Stromal cell of bone marrow (primary cell): ENCODE results near the gene ZBBX.

Experiments used
- DNase-seq: peaks from one replicate; pipeline ENCODE4 v3.0.0-alpha.2; 2012; ENCODE audit warnings: low read depth

ZBBX gene

DNA sequence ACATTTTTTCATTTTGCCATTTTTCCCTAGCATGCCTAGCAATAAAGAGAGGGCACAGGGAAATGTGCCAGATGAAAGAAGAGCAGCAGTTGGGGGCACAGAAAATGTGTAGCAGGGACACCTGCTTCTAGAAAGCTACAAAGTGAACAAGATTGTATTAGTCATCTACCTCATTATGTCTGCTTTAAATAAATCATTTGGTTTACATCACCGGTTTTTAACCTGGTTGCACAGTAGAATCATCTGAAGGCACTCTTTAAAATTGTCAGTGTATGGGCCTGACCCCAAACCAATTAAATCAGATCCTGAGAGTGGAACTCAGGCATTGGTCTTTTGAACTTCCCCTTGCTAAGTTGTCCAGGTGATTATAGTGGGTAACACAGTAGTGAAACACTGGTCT is 73.8 kb downstream of the ZBBX start:
- DNase-seq, result no peak

DNA sequence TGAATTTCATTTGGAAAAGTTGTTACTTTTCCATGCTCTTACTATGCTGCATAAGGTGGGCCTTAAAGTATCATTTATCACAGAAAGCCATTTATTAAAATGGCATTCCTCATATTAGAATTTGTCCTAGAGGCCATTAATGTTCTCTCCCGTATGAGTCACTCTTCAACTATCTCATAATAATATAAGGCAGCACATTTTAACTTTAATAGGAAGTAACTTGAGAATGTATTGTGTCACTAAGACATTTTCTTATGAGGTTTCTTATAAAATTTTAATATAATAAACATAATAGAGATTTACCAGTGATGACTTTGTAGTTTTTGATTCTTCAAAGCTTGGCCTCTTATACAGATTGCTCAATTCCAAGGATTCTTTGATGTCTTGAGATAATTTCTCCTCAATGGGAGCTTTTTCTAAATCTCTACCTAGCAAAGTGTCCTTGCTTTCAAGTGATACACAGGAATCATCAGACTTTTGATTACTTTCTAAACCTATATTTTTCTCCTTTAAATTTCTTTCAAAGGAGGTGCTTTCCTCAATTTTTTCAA is 74.7 kb downstream of the ZBBX start:
- DNase-seq, result no peak

DNA sequence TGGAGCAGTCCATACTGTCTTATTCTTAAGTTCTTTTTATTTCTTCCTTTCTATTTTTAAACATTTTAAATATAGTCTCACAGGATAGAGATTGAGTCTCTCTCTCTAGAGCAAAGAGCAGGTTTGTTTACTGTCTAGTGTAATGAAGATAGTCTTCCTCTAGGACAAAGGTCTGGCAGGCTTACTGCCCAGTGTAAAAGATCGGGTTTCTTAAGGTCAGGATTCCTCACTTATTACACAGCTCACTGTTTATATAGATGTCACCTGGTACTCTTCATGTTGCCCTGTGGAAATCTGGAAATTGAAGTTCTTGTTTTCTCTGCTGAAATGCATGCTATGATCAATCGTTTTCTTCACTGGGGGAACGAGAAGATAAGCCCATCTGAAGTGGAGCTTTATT is 76.0 kb downstream of the ZBBX start:
- no peak for DNase-seq

DNA sequence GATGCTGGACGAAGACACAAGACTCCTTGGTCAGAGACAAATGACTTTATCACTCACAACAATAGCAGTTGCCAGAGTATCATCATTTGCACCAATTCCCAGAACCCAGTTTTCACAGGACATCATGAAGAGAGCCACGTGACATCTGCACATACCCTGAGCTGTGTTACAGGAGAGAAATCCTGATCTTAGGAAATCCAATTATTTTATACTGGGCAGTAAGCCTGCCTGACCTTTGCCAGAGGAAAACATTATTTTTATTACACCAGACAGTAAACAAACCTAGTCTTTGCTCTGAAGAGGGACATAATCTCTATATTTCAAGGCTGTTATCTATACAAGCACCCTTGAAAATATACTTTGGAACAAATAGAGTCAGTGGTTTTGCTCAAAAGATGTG is 77.4 kb downstream of the ZBBX start:
- DNase-seq, result no peak

DNA sequence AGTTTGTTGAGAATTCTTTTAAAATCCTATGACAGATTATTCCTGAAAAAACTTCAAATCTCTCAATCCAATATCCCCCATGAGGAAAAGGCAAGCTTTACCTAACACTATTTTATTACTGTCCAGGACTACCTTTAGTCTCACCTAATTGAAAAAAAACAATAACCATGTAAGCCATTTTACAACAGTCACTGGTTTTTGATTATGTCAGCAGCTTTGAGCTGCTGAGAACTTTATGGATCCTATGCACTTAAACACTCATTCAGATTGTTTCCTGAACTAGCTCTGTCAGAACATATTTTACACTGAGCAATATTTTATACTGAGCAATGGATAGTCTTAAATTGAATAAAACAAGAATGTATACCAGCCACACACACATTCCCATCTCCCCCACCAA is 79.9 kb downstream of the ZBBX start:
- DNase-seq, result no peak

DNA sequence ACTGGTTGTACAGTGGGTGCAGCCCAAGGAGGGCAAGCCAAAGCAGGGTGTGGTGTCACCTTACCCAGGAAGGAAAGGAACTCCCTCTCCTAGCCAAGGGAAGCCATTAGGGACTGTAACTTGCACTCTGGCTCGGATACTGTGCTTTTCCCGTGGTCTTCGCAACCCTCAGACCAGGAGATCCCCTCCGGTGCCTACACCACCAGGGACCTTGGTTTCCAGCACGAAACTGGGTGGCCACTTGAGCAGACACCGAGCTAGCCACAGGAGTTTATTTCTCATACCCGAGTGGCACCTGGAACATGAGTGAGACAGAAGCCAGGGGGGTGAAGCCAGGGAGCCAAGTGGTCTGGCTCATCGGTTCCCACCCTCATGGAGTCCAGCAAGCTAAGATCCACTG is 90.7 kb downstream of the ZBBX start:
- DNase-seq, result no peak

DNA sequence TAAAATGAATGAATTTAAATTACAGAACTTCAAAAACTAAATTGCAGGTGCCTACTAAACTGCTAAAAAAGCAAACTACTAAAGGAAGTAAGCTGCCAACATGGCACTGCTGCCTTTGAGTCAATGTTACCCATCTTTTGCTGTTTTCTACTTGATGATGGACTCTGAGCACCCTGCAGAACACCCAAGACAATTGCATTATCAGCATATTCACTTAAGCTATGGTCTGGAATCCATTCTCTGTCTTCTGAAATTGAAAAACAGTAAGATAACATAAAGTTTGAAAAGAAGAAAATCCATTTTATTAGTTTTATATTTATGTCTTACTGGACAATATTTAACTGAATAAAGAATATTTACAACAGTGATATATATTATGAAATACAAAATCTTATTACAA is 91.4 kb downstream of the ZBBX start:
- no peak for DNase-seq

DNA sequence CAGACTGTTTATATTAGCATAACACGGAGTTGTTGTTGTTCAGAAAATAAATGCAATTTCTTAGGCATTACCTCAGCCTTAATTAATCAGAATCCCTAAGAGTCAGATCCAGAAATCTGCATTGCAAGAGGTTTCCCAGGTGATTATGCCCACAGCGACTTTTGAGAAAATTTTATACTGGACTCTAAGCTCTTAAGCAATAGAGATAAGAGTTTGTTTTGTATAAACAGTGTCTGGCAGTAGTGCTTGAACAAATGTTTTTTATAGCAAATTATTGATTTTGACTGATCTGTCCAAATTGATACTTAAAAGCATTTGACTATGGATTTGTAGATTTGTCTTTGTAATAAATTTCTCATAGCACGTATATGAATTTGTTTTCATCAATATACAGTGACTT is 92.8 kb downstream of the ZBBX start:
- no peak for DNase-seq

DNA sequence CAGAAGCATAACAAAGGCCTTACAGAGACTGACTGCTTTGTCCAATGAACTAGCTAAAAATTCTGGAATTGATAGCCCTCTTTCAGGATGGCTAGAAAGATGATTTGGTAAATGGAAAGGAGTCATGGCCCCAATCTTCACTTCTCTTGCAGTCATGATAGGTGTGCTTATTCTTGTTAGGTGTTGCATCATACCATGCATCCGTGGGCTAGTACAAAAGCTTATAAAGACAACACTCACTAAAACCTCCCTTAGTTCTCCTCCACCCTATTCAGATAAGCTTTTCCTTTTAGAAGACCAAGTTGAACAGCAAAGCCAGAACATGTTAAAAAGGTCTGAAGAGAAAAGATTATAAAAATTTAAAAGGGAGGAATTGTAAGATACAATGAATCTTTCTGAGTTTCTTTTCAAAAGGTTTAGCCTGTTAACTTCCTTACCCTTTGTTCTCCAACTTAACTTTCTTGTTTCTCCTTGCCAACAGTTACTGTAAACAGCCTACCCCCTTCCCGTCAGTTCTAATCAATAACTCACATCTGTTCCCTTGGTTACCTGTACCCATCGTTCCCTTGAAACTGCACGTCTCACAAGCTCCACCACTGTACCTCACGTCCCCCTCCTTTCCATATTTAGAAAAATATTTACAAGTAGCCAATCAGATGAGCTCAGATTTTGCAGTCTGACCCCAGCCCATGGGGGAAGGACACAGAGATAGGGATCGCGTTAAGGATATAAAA is 105.8 kb downstream of the ZBBX start:
- no peak for DNase-seq

DNA sequence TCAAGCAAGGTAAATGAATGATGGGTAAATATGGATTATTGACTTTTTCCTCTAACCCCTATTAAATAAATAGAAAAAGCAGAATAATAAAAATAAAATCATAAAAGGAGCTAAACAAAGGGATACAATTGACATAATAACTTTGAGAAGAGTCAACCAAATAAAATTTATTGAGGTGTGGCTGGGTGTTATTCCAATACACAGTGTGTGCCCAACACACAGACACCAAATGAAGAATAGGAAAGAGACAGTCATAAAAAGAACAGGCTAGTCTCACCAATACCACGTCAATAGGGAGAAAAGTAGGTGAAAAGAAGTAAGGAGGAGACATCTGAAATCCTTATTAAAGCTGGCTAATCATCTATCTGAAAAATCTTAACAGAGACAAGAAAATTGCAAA is 127.1 kb downstream of the ZBBX start:
- no peak for DNase-seq

DNA sequence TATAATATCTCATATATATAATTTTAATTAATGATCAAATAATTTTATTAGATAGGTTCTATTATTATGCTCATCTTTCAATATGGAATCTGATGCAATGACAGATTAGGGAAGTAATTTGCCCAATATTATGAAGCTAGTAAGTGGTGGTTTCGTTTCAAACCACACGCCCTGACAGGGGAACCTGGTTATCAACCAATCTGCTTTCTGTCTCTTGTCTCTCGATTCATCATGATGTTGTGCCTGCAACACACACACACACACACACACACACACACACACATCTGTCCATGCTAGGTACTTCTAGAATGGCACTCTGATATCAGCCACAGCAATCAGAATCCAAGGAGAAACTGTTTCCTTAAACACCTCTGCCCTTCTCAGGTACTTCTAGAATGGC is 128.4 kb downstream of the ZBBX start:
- DNase-seq, result no peak

DNA sequence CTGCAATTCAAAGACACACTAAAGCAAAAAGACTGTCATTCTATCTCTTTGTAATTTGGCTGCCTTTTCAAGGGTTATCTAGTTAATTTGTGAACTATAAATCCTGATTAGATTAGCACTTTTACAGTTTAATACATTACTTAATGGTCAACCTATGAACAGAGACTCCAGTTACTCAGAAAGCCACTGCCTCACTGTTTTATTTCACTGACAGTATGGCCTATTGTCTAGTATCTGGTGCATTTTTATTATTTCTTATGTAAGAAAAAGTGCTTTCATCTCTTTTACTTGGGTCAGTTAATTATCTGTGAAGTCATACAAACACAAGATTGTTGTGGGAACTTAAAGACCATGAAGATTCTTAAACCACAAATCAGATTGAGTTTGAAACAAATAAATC is 133.8 kb downstream of the ZBBX start:
- no peak for DNase-seq

DNA sequence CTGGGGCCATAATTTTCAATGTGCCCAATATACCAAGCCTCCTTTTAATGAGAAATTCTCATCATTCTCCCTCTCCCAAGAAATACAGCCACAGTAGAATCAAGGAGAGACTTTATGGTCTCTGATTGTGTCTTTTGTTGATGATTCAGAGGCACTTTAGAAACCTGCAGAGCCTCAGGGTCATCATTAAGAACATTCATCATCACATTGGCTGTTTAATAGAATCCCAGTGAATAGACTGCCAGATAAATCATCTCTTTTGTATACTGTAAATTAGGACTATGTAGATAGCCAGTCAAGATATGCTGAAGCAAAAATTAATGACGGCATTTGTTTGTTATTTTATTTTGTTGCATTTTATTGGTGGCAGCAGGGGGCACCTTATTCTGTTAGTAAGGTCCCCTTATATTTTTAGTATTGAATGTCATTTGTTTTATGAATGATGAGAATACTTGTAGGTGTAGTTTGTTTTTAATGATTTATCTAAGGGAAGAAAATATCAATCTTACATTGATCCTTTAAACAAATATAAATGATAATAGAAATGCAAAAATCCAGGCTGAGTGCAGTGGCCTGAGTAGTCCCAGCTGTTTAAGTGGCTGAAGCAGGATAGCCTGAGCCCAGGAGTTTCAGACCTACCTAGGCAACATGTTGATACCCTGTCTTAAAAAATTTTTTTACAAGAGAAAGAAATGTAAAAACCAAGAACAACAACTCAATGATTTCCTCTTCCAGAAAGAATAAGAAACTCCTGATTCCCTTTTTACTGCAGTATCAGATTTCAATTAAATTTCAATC is 138.8 kb downstream of the ZBBX start:
- DNase-seq, result no peak

DNA sequence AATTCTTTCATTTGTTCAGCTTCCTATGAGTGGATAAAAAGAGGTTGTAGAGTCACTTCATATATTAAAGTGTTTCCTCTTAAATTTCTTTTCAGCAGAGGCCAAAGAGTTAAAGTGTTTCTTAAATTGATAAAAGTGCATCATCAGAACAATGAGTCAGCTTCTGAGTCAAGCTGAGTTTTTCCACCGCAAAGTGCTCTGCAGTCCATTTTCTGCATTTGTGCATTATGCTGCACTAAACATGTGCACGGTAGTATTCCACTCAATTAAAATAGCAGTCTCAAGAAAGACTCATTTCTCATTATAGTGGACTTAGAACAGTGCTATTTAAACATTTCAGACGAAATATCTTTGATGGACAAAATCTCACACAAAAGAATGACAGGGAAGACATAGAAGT is 152.0 kb downstream of the ZBBX start:
- peak; percentile 11 for DNase-seq

DNA sequence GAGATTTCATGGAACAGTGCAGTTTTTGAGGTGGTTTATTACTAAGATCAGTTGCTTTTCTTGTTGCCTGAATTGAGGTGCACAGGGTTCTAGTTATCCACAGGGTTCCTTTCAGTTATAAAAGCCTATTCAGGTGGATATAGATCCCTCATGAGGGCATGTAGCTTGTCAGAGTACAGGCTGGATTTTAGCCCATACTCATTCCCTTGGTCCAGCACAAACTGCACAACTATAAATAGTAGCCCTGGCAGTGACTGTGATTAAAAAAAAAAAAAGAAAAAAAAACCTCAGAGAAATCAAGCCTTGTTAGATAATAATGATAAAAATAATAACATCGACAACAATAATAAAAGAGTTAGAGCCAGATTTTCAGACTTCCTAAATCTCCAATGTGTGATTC is 154.3 kb downstream of the ZBBX start:
- DNase-seq, result no peak

DNA sequence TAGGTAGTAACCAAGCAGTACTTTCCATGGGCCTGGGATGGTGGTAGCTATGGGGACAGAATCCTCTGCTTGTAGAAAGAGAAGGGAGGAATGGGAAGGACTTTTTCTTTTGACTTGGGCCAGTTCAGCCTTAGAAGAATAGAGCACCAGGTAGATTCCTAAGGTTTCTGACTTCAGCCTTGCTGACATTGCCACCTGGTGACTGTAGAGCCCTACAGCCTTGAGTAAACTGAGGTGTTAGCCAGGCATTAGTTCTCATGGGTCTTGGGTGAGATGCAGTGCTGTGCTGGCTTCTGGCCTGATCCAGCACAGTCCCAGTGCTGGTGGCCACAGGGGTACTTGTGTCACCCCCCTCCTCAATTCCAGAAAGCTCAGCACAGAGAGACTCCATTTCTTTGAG is 171.1 kb downstream of the ZBBX start:
- DNase-seq, result no peak

DNA sequence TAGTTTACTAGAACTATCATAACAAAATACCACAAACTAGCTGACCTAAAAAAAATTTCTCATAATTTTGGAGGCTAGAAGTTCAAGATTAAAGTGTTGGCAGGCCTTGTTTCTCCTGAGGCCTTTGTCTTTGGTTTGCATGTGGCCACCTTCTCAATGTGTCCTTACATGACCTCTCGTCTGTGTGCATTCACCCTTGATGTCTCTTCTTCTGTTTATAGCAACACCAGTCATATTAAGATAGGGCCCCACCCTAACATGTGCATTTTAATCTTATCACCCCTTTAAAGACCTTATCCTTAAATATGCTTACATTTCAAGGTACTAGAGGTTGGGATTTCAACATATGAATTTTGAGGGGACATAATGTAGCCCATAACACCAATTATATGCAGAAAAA is 177.0 kb downstream of the ZBBX start:
- DNase-seq, result no peak

DNA sequence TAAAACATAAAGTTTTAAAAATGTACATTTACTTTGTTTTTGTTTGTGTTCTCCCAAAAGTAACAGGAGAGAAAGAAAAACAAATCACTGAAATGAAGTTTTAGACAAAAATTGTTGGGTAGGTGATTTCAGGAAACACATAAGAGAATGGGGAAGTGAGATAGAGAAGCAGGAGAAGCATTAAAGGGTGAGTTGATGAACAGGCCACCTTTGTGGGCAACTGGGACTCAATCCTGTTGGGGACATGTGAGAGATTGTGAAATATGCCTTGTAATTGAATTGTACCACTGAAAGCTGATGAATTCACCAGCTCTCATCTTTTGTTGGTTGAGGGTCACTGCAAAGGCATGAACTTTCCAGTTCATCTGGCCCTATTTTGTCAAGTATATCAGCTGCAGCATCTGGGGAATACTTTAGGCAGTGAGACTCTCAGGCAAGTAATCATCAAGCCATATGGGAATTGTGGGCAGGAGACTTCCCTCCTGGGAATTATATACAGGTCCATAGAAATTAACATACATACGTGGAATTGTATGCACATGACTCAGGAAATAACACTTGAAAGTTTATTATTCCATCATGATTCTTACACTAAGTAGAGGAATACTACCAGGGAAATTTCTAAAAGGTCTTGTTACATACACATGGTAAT is 181.0 kb downstream of the ZBBX start:
- DNase-seq, result no peak
